ENCODE measurements around the gene ITPRIP. TPM values are rescaled to one million over a fixed set of nuclear protein-coding genes. Genes with fewer than 3 reads are reported as not detected.
A peak's percentile ranks its signal among the peaks of the same experiment; 100 is the strongest.

Gene ITPRIP
- 5.6 and 15.5 TPM in 2 replicates for total RNA-seq (2014; rRNA removed; shearing (Covaris generic); ENCODE audit: low replicate concordance)

DNA sequence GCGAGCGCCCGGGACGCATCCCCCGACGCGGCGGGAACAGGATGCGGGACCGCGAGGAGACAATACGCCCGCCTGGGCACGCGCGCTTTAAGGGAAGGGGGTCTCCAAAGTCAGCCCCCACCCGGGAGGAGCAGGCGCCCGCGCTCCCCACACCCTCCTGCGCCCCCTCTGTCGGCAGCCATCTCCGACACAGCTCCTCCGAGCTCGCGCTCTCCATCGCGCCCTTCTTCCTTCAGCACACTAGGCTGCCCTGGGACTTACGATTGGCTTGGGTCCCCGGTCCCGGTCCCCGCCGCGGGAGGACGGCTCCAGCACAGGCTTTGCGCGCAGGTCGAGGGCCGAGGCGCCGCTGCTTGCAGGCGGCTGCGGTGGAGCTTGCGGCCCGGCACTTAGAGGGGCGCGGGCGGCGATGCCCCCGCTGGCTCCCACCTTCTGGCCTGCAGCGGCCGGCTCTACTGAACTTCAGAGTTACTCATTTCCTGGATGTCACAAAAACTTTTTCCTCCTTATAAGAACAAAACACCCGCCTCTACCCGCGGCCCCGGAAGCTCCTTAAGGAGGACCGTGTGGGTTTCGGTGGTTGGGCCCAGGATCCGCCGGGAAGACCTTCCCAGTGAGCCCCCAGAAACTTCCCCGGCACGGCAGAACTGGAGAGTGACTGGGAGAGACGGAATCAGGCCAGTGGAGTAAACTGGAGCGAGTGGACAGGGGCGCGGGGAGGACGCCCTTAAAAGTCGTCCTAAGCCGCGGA, at the start of gene ITPRIP:
TSS of gene ITPRIP (minus strand) at position 481 of the 751 bp plus-strand sequence. CDS start 22,414 bp downstream, outside the sequence.
- peak; percentile 64 for DNase-seq

DNA sequence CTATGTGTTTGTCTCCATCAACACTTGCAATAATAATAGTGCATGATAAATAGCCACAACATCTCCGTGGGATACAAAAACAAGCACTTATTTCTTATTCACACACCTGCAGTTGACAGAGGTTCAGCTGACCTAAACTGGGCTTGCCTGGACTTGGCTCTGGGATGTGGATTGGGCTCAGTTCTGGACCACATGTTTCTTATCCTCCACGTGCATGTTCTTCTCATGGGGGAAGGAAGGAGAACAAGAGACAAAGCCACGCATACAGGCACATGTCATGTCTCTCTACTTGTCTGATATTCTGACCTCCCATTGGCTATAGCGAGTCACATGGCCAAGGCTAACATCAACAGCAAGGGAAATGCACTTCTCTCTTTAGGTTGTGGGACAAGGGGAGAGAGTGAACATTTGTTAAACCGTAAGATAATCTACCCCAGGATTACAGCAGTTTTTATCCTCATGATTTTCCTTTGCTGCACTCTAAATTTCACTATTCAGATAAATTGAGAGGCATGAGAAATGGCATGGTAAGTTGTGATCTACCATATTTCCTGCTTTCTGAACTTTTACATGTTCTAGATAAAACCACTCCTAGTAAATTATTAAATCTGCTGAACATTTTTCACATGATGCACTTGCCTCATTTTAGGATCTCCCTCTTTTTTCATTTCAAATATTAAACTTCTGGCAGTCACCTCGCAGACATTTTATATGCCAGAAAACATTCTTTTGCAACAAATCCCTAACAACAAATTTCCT, 49.0 kb upstream of the ITPRIP start:
- no peak overlapping the region for H3K4me3 ChIP-seq
- H3K9me3 ChIP-seq, result no peaks in the 10 kb centered on the region
- no peak for DNase-seq
- H3K27me3 ChIP-seq, result peaks cover 13% of the 10 kb centered on the region
- H3K36me3 ChIP-seq, result no peaks in the 10 kb centered on the region

More for the DNA sequence above, at the start of gene ITPRIP:
- Histone ChIP-seq H3K4me3 (peak within 1 kb of the TSS; percentile 99), H3K9me3 (no peaks in the 10 kb centered on the region), H3K36me3 (peaks cover 33% of the 10 kb centered on the region), H3K27me3 (no peaks in the 10 kb centered on the region)

- DNase-seq, result no peak
- Histone ChIP-seq H3K9me3 (no peaks in the 10 kb centered on the region), H3K36me3 (no peaks in the 10 kb centered on the region), H3K4me3 (no peak overlapping the region), H3K27me3 (no peaks in the 10 kb centered on the region; the same call in none of the 2 replicates)
These were observed 42.1 kb upstream of the ITPRIP start for GRCh38 chr10:104380336-104380735.

DNA sequence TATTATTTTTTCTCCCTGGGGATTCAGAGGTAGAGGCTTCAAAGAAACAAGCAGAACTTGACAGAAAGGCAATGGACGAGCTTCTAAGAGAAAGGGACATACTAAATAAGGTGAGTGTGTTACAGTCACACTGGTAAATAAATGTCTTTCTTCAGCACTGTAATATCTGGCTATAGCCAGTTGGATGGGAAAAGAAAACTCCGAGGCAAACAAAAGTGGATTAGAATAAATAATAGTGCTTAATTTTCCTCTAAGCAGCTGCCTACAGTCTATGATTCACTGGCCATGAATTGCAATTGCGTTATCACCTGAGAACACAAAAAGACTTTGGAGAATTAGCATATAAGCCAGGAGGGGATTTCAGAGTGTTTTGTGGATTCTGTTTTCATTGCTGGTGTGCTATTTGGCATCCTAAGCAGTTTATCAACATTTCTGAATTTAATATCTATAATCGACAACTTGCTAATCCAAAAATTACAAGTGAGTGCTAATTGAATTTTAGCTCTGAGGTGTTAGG, 38.6 kb upstream of the ITPRIP start:
- no peaks in the 10 kb centered on the region for H3K36me3 ChIP-seq
- no peak for DNase-seq
- H3K27me3 ChIP-seq, result no peaks in the 10 kb centered on the region; the same call in none of the 2 replicates
- H3K9me3 ChIP-seq, result no peaks in the 10 kb centered on the region
- H3K4me3 ChIP-seq, result no peak overlapping the region

DNA sequence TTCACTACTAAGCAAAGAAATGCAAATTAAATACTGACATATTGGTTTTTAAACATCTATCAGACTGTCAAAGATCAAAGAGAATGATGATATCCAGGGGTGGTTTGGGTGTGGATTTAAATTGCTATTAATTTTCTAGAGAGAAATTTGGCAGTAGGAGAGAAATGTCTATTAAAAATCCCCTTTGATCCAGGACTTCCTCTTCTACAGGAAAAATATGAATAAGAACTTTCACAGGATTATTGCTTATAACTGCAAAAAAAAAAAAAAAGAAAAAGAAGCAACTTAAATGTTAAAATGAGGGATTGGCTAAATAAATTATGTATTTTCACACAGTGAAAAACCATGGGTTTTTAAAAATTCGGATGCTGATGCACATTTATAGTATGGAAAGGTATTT, 36.3 kb upstream of the ITPRIP start:
- Histone ChIP-seq H3K27me3 (no peaks in the 10 kb centered on the region; the same call in 1 of the 2 replicates), H3K36me3 (no peaks in the 10 kb centered on the region), H3K9me3 (no peaks in the 10 kb centered on the region), H3K4me3 (no peak overlapping the region)
- no peak for DNase-seq

DNA sequence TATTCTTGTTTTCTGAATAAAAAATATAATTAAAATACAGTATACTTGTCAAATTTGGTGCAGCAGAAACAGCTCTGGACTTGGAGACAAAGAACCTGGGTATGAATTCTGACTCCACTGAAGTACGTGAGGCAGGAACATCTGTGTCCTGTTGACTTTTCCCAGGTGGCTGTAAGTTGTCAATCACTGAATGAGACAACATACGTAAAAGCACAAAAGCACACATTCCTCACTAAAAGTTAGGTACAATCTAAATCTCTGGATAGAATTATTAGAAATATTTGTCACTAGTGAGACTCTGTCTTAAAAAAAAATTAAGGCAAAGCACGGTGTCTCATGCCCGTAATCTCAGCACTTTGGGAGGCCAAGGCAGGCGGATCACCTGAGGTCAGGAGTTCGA, 33.5 kb upstream of the ITPRIP start:
- no peak for DNase-seq
- H3K36me3 ChIP-seq, result no peaks in the 10 kb centered on the region
- H3K27me3 ChIP-seq, result no peaks in the 10 kb centered on the region; the same call in 1 of the 2 replicates
- no peak overlapping the region for H3K4me3 ChIP-seq
- H3K9me3 ChIP-seq, result no peaks in the 10 kb centered on the region

DNA sequence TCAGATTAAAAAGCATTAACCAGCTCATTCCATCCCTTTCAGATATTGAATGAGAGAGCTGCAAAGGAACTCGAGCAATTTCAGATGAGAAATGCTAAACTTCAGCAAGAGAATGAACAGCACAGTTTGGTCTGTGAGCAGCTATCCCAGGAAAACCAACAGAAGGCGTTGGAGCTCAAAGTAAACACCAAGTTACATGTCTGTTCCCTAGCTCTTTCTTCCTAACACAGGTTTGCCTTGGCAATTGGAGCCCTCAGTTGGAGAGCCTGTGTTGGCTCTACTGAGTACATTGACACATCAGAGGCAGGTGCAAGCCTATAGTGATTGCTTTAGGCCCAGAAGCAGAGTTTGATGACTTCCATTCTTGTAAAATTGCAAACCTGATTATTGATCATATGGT, 30.1 kb upstream of the ITPRIP start:
- no peaks in the 10 kb centered on the region for H3K9me3 ChIP-seq
- H3K27me3 ChIP-seq, result no peaks in the 10 kb centered on the region
- H3K4me3 ChIP-seq, result no peak overlapping the region
- DNase-seq, result no peak
- H3K36me3 ChIP-seq, result no peaks in the 10 kb centered on the region

DNA sequence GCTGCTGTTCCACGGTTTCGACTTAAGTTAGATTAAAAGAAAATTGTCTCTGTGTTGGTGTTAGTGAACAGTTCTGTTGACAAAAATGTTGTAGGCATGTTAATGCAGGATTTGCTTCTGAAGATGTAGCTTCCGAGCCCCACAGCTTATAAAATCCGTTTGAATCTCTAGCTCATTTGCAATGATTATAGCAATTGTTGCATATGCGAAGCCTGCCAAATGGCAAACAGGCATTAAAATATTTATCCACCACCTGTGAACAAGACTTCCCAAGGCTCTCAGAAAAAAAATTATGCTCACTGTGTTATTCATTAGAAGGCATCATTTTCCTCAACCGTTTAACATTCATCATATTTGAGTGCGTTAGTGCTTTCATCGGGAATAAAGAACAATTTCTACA, 29.6 kb upstream of the ITPRIP start:
- Histone ChIP-seq H3K27me3 (no peaks in the 10 kb centered on the region), H3K36me3 (no peaks in the 10 kb centered on the region), H3K9me3 (no peaks in the 10 kb centered on the region), H3K4me3 (no peak overlapping the region)
- DNase-seq, result no peak

DNA sequence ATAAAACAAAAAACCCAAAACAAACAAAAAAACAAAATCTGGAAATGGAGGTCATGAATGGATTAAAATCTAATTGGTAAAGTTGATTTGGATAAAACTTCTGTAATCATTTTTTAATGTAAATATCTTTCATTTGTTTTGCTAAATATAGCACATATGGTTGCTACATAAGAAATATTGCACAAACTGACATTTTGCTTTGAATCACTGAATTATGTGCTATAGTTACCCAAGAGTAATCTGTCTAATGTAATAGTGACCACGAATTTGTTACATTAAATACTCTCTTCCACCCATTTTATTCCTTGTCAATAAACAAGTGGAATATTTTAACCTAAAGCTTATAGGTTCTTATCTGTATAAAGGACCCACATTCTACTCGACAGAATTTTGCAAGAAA, 21.5 kb upstream of the ITPRIP start:
- no peaks in the 10 kb centered on the region; the same call in 1 of the 2 replicates for H3K27me3 ChIP-seq
- H3K4me3 ChIP-seq, result no peak overlapping the region
- DNase-seq, result no peak
- no peaks in the 10 kb centered on the region for H3K9me3 ChIP-seq
- H3K36me3 ChIP-seq, result no peaks in the 10 kb centered on the region

- Histone ChIP-seq H3K4me3 (peak within 1 kb of the TSS; percentile 48), H3K27me3 (no peaks in the 10 kb centered on the region; the same call in 1 of the 2 replicates)
- peak; percentile 84 for DNase-seq
These were observed 15.2 kb upstream of the ITPRIP start, which contains the start of gene CFAP58 for GRCh38 chr10:104353325-104354048. CFAP58 (plus strand) TSS chr10:104353833; CDS start chr10:104353898, 65 bp downstream.

GRCh38 chr10:104351919-104352318, 13.7 kb upstream of the ITPRIP start:
- H3K4me3 ChIP-seq, result no peak overlapping the region
- H3K9me3 ChIP-seq, result no peaks in the 10 kb centered on the region
- DNase-seq, result no peak
- H3K36me3 ChIP-seq, result no peaks in the 10 kb centered on the region
- H3K27me3 ChIP-seq, result no peaks in the 10 kb centered on the region; the same call in 1 of the 2 replicates

More at GRCh38 chr10:104353325-104354048, 15.2 kb upstream of the ITPRIP start, which contains the start of gene CFAP58:
- Histone ChIP-seq H3K36me3 (no peaks in the 10 kb centered on the region), H3K9me3 (no peaks in the 10 kb centered on the region)

DNA sequence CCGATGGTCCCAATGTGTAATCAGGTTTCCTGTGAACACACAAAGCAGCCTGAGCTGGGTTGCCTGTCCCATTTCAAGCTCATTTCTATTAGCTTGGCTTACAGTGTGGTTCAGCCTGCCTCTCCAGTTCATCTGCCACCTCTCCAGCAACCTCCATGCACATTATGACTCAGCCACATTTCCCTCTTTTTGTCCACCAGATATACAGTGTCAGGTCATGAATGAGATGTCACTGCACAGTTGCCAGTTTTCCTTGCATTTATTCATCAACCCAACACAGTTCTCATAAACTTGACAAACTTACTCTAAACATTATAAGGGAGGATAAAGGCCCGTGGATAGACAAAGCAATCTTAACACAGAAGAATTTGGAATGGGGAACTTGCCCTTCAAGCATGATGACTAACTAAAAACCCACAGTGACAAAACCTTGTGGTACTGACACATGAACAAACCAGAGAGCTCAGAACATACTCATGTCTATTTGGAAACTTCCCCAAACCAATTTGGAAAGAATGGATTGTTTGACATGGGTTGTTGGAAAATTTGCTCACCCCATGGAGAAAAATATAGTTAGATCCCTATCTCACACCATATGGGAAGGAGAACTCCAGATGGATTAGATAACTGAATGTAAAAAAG, 12.9 kb upstream of the ITPRIP start:
- Histone ChIP-seq H3K9me3 (no peaks in the 10 kb centered on the region), H3K36me3 (no peaks in the 10 kb centered on the region), H3K4me3 (no peak overlapping the region), H3K27me3 (no peaks in the 10 kb centered on the region)
- no peak for DNase-seq

DNA sequence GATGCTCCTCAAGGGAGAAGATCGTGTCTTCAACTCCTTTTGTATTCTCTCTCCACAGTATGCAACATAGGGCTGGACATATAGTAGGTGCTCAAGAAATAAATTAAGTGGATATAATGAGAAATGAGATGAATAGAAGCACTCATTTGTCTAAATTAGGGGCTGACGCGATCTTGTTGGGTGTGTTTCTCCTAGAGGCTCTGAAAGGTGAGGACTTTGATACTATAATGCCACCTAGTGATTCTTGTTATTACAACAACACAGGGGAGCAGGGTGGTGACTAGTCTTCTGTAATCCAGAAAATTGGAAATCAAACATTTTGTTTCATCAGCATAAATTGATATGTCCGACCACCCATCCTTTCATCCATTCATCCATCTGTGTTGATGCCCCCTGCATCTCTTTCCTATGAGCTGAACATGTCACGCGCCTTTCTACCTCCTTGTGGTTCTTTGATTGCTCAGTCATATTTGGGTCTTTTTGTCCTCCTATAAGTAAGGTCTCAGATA, 11.9 kb upstream of the ITPRIP start:
- Histone ChIP-seq H3K9me3 (no peaks in the 10 kb centered on the region), H3K27me3 (no peaks in the 10 kb centered on the region), H3K36me3 (no peaks in the 10 kb centered on the region), H3K4me3 (no peak overlapping the region)
- DNase-seq, result no peak

GRCh38 chr10:104349623-104350126, 11.4 kb upstream of the ITPRIP start:
- DNase-seq, result no peak
- H3K4me3 ChIP-seq, result no peak overlapping the region
- no peaks in the 10 kb centered on the region for H3K27me3 ChIP-seq
- no peaks in the 10 kb centered on the region for H3K36me3 ChIP-seq
- H3K9me3 ChIP-seq, result no peaks in the 10 kb centered on the region

- Histone ChIP-seq H3K27me3 (no peaks in the 10 kb centered on the region), H3K9me3 (no peaks in the 10 kb centered on the region)
- DNase-seq, result no peak
These were observed 10.3 kb upstream of the ITPRIP start for GRCh38 chr10:104348601-104349000.

More at GRCh38 chr10:104348601-104349000, 10.3 kb upstream of the ITPRIP start:
- Histone ChIP-seq H3K4me3 (no peak overlapping the region), H3K36me3 (no peaks in the 10 kb centered on the region)

All from MG63 (cell line).